CD14-positive monocyte (primary cell): ENCODE measurements around the gene SEPTIN5. TPM values are rescaled to one million over a fixed set of nuclear protein-coding genes. Genes with fewer than 3 reads are reported as not detected.

ENCODE experiments used
- DNase-seq, 3 donors: peaks; one replicate each; pipeline ENCODE4 v3.0.0-alpha.2; 2011 to 2022
- H2AFZ ChIP-seq: 2 replicates; pipeline ENCODE4 v1.6.0; 2012; ENCODE audit warnings: mild to moderate bottlenecking, low read depth, low read length, inconsistent platforms; ENCODE audit not compliant: insufficient read depth, poor library complexity, severe bottlenecking
- H3K27ac ChIP-seq, 2 donors: 1 replicate in 1 of 2; 2 replicates in 1 of 2; pipeline ENCODE4 v1.5.1; 2012 to 2013; ENCODE audit warnings: low read length in 2 of 2, control low read depth in 1 of 2, inconsistent platforms in 1 of 2, low read depth in 1 of 2, mild to moderate bottlenecking in 1 of 2
- H3K27me3 ChIP-seq, 2 donors: one replicate each; pipeline versions ENCODE4 v1.6.0 to v1.6.1; 2011 to 2013; ENCODE audit warnings: low read length in 2 of 2; ENCODE audit not compliant: control insufficient read depth in 2 of 2, insufficient read depth in 2 of 2
- H3K36me3 ChIP-seq, 2 donors: replicated peaks in 1 of 2; 1 replicate in 1 of 2; 2 replicates in 1 of 2; pipeline versions ENCODE4 v1.5.1 to v1.6.1; 2012 to 2013; ENCODE audit warnings: low read length in 2 of 2, control low read depth in 1 of 2, inconsistent platforms in 1 of 2, mild to moderate bottlenecking in 1 of 2; ENCODE audit not compliant: insufficient read depth in 2 of 2, control insufficient read depth in 1 of 2
- H3K4me1 ChIP-seq, 2 donors: 1 replicate in 1 of 2; 2 replicates in 1 of 2; pipeline versions ENCODE4 v1.5.1 to v1.6.1; 2012 to 2013; ENCODE audit warnings: low read length in 2 of 2, control low read depth in 1 of 2, inconsistent platforms in 1 of 2, mild to moderate bottlenecking in 1 of 2, moderate library complexity in 1 of 2; ENCODE audit not compliant: insufficient read depth in 2 of 2, control insufficient read depth in 1 of 2
- H3K4me2 ChIP-seq: replicated peaks from 2 replicates; pipeline ENCODE3; 2012; ENCODE audit warnings: low read length, moderate library complexity, mild to moderate bottlenecking; ENCODE audit not compliant: poor library complexity, severe bottlenecking; ENCODE audit errors: extremely low read depth
- H3K4me3 ChIP-seq, 3 experiments: fragments of 200-600 bp in 1 of 3; sonication (generic) in 1 of 3; replicated peaks in 1 of 3; 1 replicate in 2 of 3; 2 replicates in 1 of 3; pipeline ENCODE4 v1.5.1; 2011 to 2013; ENCODE audit warnings: low read length in 3 of 3, mild to moderate bottlenecking in 3 of 3, control low read depth in 2 of 3, low read depth in 2 of 3, inconsistent platforms in 1 of 3, moderate library complexity in 1 of 3
- H3K79me2 ChIP-seq: 2 replicates; pipeline ENCODE4 v1.6.0; 2012; ENCODE audit warnings: mild to moderate bottlenecking, control low read depth, inconsistent platforms, low read length, moderate library complexity; ENCODE audit not compliant: insufficient read depth
- H3K9ac ChIP-seq: 2 replicates; pipeline ENCODE4 v1.6.0; 2017; ENCODE audit warnings: low read length, mild to moderate bottlenecking; ENCODE audit not compliant: insufficient read depth, poor library complexity, severe bottlenecking
- H3K9me3 ChIP-seq, 2 donors: replicated peaks in 1 of 2; 1 replicate in 1 of 2; 2 replicates in 1 of 2; pipeline versions ENCODE4 v1.5.1 to v1.6.1; 2012 to 2013; ENCODE audit warnings: low read length in 2 of 2, control low read depth in 1 of 2; ENCODE audit not compliant: control insufficient read depth in 1 of 2, insufficient read depth in 1 of 2
- H4K20me1 ChIP-seq: 2 replicates; pipeline ENCODE4 v1.6.0; 2012; ENCODE audit warnings: mild to moderate bottlenecking, low read length, control low read depth, moderate library complexity; ENCODE audit not compliant: insufficient read depth
- H3K27ac Mint-ChIP-seq, 7 donors: one replicate each; pipeline ENCODE4 v1.8.0; 2020; ENCODE audit warnings: mild to moderate bottlenecking in 7 of 7, mixed read lengths in 7 of 7, moderate library complexity in 6 of 7, inconsistent platforms in 2 of 7
- H3K27me3 Mint-ChIP-seq, 3 donors: one replicate each; pipeline ENCODE4 v1.8.0; 2021 to 2022; ENCODE audit warnings: low read depth in 3 of 3, mild to moderate bottlenecking in 3 of 3, mixed read lengths in 3 of 3, moderate library complexity in 3 of 3, inconsistent platforms in 1 of 3
- H3K36me3 Mint-ChIP-seq, 2 donors: one replicate each; pipeline ENCODE4 v1.8.0; 2020; ENCODE audit warnings: mixed read lengths in 2 of 2, inconsistent platforms in 1 of 2, mild to moderate bottlenecking in 1 of 2
- H3K4me1 Mint-ChIP-seq: one replicate; pipeline ENCODE4 v1.8.0; 2020; ENCODE audit warnings: mild to moderate bottlenecking, mixed read lengths
- H3K4me3 Mint-ChIP-seq, 2 donors: one replicate each; pipeline ENCODE4 v1.8.0; 2020; ENCODE audit warnings: mild to moderate bottlenecking in 2 of 2, mixed read lengths in 2 of 2, moderate library complexity in 1 of 2
- H3K9me3 Mint-ChIP-seq, 7 donors: one replicate each; pipeline ENCODE4 v1.8.0; 2020 to 2022; ENCODE audit warnings: mixed read lengths in 7 of 7, mild to moderate bottlenecking in 6 of 7, moderate library complexity in 6 of 7, inconsistent platforms in 2 of 7
- WGBS: methylation state at CpG from one replicate; pipeline ENCODE4 v1.1.5; 2013; ENCODE audit warnings: missing lambda C conversion rate; ENCODE audit not compliant: insufficient coverage; 5-methylcytosine and 5-hydroxymethylcytosine counted together
- intact Hi-C, 2 donors: fragments of 100-400 bp; cut with micrococcal nuclease; formaldehyde crosslinking; loops; one replicate each; pipeline versions ENCODE4 v1.15.0 to v1.15.1; 2023
- polyA plus RNA-seq, 3 donors: library from polyadenylated mRNA; depleted of rRNA in 1 of 3; unstranded in 2 of 3; stranded (reverse) in 1 of 3; fragments of 300-500 nt in 2 of 3; fragments of >200 nt in 1 of 3; fragmentation: Illumina TruSeq in 2 of 3; gene quantifications; 1 replicate in 2 of 3; 2 replicates in 1 of 3; pipeline ENCODE4 v1.2.3, GENCODE V29; 2012 to 2021
- TF ChIP-seq, protein P1 (sequence below): fragments of 200-600 bp; IDR thresholded peaks from one replicate; pipeline ENCODE4 v1.8.0; 2022; ENCODE audit warnings: antibody characterized with exemption, mild to moderate bottlenecking

The SEPTIN5 gene
- polyA plus RNA-seq, 3 donors: 0.50 to 0.64 TPM; not detected in 1

DNA sequence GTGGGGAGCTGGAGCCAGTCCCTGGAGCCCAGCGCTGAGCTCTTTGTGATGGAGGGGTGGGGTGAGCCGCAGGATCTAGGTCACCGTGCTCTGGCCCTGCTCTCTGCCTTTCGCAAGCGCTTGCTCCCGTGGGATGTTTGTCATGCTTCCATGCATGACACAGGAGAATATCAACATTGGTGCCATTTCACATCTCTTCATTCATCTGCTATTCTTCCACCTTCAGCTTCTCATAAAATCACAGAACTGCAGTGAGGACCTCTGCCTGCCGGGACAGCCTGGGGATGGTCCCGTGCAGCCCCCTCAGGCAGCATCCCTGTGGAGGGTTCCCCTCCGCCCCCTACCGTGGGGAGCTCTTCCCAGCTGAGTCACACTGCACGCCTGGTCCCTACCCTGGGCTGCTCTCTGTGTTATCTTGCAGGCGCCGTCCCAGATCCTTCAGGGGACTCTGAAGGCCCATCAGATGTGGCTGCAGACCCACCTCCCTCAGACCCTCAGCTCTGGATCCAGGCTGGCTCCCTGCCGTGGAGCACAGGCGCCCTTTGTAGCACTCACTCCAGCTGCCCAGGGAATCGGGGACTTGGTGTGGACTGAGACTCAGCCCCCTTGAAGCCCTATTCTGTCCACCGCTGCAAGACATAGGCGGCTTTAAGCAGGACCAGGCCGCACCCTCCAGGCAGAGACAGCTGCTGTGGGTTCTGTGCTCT, 5.1 kb upstream of the SEPTIN5 start:
- no peaks in the 10 kb centered on the region for H3K36me3 ChIP-seq
- intact Hi-C loops: no loop called here
- no peaks in the 10 kb centered on the region for H3K79me2 ChIP-seq
- no peak overlapping the region for H3K4me2 ChIP-seq
- no peak for DNase-seq
- Mint-ChIP-seq H3K4me1 (peaks cover 9% of the 10 kb centered on the region), H3K27me3 (peaks cover 13 to 19% (median 14%) of the 10 kb centered on the region in 3 donors), H3K27ac (peak overlapping the region in 1 of 7 donors; percentile 54), H3K36me3 (peaks cover 0 to 2% of the 10 kb centered on the region in 2 donors), H3K9me3 (peaks cover 0 to 3% (median 0%) of the 10 kb centered on the region in 7 donors), H3K4me3 (no peak overlapping the region)
- WGBS: 94% methylated on average over 19 of the region's 19 CpGs
- H3K27ac ChIP-seq: no peak overlapping the region
- peaks cover 0 to 2% of the 10 kb centered on the region in 2 donors for H3K9me3 ChIP-seq
- no peak overlapping the region for H2AFZ ChIP-seq
- TF ChIP-seq, protein P1, sequence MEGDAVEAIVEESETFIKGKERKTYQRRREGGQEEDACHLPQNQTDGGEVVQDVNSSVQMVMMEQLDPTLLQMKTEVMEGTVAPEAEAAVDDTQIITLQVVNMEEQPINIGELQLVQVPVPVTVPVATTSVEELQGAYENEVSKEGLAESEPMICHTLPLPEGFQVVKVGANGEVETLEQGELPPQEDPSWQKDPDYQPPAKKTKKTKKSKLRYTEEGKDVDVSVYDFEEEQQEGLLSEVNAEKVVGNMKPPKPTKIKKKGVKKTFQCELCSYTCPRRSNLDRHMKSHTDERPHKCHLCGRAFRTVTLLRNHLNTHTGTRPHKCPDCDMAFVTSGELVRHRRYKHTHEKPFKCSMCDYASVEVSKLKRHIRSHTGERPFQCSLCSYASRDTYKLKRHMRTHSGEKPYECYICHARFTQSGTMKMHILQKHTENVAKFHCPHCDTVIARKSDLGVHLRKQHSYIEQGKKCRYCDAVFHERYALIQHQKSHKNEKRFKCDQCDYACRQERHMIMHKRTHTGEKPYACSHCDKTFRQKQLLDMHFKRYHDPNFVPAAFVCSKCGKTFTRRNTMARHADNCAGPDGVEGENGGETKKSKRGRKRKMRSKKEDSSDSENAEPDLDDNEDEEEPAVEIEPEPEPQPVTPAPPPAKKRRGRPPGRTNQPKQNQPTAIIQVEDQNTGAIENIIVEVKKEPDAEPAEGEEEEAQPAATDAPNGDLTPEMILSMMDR: no peak
- peaks cover 0 to 12% of the 10 kb centered on the region in 2 donors for H3K27me3 ChIP-seq
- no peak overlapping the region for H3K4me3 ChIP-seq
- no peaks in the 10 kb centered on the region for H4K20me1 ChIP-seq
- H3K4me1 ChIP-seq: peaks cover 4 to 13% of the 10 kb centered on the region in 2 donors
- H3K9ac ChIP-seq: no peak overlapping the region

DNA sequence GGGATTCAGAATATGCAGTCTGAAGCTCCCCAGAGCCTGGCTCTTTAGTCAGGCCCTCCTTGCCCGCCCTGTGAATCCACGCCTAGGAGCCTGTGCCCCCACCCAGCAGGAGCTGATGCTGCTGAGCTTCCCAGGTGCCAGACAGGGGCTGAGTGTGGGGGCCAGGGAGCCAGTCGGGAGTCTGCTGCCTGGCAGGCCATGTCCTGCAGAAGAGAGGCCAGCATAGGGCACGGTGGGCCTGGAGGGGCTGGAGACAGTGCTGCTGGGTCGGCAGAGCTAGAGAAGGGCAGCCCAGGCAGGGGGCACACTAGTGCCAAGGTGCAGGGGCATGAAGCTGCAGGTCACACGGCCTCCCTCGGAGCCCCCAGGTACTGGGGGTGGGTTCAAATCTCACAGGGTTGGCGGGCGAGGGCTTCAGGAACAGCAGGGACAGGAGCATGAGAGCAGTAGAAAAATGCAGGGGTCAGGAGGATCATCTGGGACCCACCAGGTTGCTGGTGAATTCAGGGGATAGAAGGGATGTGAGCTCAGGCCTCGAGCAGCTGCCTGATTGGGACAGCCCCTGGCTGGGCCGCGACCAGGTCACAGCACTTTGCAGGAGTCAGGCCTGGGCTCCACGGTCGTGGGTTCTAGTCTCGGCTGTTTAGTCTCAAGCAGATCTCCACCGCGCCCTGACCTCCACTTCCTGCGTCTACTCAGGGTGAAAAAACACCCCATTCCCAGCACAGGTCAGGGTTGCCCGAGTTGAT, 4.1 kb upstream of the SEPTIN5 start:
- Mint-ChIP-seq H3K36me3 (peaks cover 0 to 2% of the 10 kb centered on the region in 2 donors), H3K9me3 (peaks cover 0 to 5% (median 0%) of the 10 kb centered on the region in 7 donors), H3K27me3 (peaks cover 13 to 26% (median 22%) of the 10 kb centered on the region in 3 donors), H3K4me1 (peaks cover 11% of the 10 kb centered on the region), H3K4me3 (no peak overlapping the region), H3K27ac (peak overlapping the region in 2 of 7 donors; percentile 6 to 64)
- Histone ChIP-seq H3K4me3 (no peak overlapping the region), H3K4me1 (peaks cover 8 to 19% of the 10 kb centered on the region in 2 donors), H3K9me3 (peaks cover 0 to 2% of the 10 kb centered on the region in 2 donors), H4K20me1 (no peaks in the 10 kb centered on the region), H3K27ac (no peak overlapping the region), H3K36me3 (no peaks in the 10 kb centered on the region), H3K27me3 (peaks cover 0 to 17% of the 10 kb centered on the region in 2 donors), H3K79me2 (no peaks in the 10 kb centered on the region), H3K4me2 (no peak overlapping the region), H2AFZ (no peak overlapping the region), H3K9ac (no peak overlapping the region)
- TF ChIP-seq, protein P1: no peak
- DNase-seq: no peak
- intact Hi-C loops: no loop called here
- WGBS: 94% methylated on average over 19 of the region's 19 CpGs
